ENCODE measurements around the gene PLEKHA3. TPM values are rescaled to one million over a fixed set of nuclear protein-coding genes. Genes with fewer than 3 reads are reported as not detected.

The PLEKHA3 gene
- total and polyA plus RNA-seq, 2 experiments from 2014 or later, result 9.1 to 32.1 TPM

- H2AFZ ChIP-seq, result no peak overlapping the region
- no peak overlapping the region for H3K4me3 ChIP-seq
- DNase-seq (ENCODE audit: low spot score), result no peak
- H4K20me1 ChIP-seq (ENCODE audit: insufficient read depth, poor library complexity, severe bottlenecking), result no peaks in the 10 kb centered on the region
- H3K27me3 ChIP-seq, result no peaks in the 10 kb centered on the region
- no peaks in the 10 kb centered on the region for H3K4me1 ChIP-seq (ENCODE audit: insufficient read depth)
- H3K79me2 ChIP-seq, result no peaks in the 10 kb centered on the region
- no peaks in the 10 kb centered on the region for H3K9me2 ChIP-seq (replicated peaks; ENCODE audit: insufficient read depth)
- H3K36me3 ChIP-seq (replicated peaks; ENCODE audit: insufficient read depth, low read depth), result peaks cover under 1% of the 10 kb centered on the region
- H3K4me2 ChIP-seq, result no peak overlapping the region
- TF ChIP-seq EZH2 (IDR thresholded peaks at IDR 0.05; ENCODE audit: borderline replicate concordance) (no peak), CTCF (IDR thresholded peaks at IDR 0.05; ENCODE audit: poor library complexity) (no peak), EZH2phosphoT487 (IDR thresholded peaks at IDR 0.05; ENCODE audit: low read depth, severe bottlenecking, unreplicated experiment) (no peak)
- no peaks in the 10 kb centered on the region for H3K9me3 ChIP-seq (ENCODE audit: low read depth)
- 90% methylated on average over 4 of the region's 4 CpGs for WGBS (ENCODE audit: low lambda C conversion rate, missing lambda C conversion rate)
- H3K27ac ChIP-seq, result no peak overlapping the region
Measured at GRCh38 chr2:178496049-178496448, 15.8 kb downstream of the PLEKHA3 start.

GRCh38 chr2:178498137-178498536, 17.9 kb downstream of the PLEKHA3 start:
- Histone ChIP-seq H3K27ac (no peak overlapping the region), H3K4me2 (no peak overlapping the region), H3K9me3 (ENCODE audit: low read depth) (no peaks in the 10 kb centered on the region), H3K79me2 (no peaks in the 10 kb centered on the region), H3K9me2 (replicated peaks; ENCODE audit: insufficient read depth) (no peaks in the 10 kb centered on the region), H3K27me3 (no peaks in the 10 kb centered on the region), H3K36me3 (replicated peaks; ENCODE audit: insufficient read depth, low read depth) (peaks cover 4% of the 10 kb centered on the region), H3K4me1 (ENCODE audit: insufficient read depth) (no peaks in the 10 kb centered on the region), H4K20me1 (ENCODE audit: insufficient read depth, poor library complexity, severe bottlenecking) (no peaks in the 10 kb centered on the region), H2AFZ (no peak overlapping the region), H3K4me3 (no peak overlapping the region)
- no peak for TF ChIP-seq EZH2 (IDR thresholded peaks at IDR 0.05; ENCODE audit: borderline replicate concordance)
- TF ChIP-seq EZH2phosphoT487 (IDR thresholded peaks at IDR 0.05; ENCODE audit: low read depth, severe bottlenecking, unreplicated experiment), result no peak
- no peak for TF ChIP-seq CTCF (IDR thresholded peaks at IDR 0.05; ENCODE audit: poor library complexity)
- no peak for DNase-seq (ENCODE audit: low spot score)

- Histone ChIP-seq H3K4me2 (no peak overlapping the region), H2AFZ (no peak overlapping the region), H3K79me2 (no peaks in the 10 kb centered on the region), H3K4me1 (ENCODE audit: insufficient read depth) (no peaks in the 10 kb centered on the region), H3K27me3 (no peaks in the 10 kb centered on the region), H3K9me2 (replicated peaks; ENCODE audit: insufficient read depth) (no peaks in the 10 kb centered on the region), H3K36me3 (replicated peaks; ENCODE audit: insufficient read depth, low read depth) (peaks cover 4% of the 10 kb centered on the region), H3K4me3 (no peak overlapping the region), H3K27ac (no peak overlapping the region), H3K9me3 (ENCODE audit: low read depth) (no peaks in the 10 kb centered on the region), H4K20me1 (ENCODE audit: insufficient read depth, poor library complexity, severe bottlenecking) (no peaks in the 10 kb centered on the region)
- no peak for DNase-seq (ENCODE audit: low spot score)
- TF ChIP-seq CTCF (IDR thresholded peaks at IDR 0.05; ENCODE audit: poor library complexity), result no peak
- no peak for TF ChIP-seq EZH2 (IDR thresholded peaks at IDR 0.05; ENCODE audit: borderline replicate concordance)
- no peak for TF ChIP-seq EZH2phosphoT487 (IDR thresholded peaks at IDR 0.05; ENCODE audit: low read depth, severe bottlenecking, unreplicated experiment)
- 93% methylated on average over 3 of the region's 3 CpGs for WGBS (ENCODE audit: low lambda C conversion rate, missing lambda C conversion rate)
Measured at GRCh38 chr2:178499640-178500039, 19.4 kb downstream of the PLEKHA3 start.

- Histone ChIP-seq H2AFZ (no peak overlapping the region), H3K27ac (no peak overlapping the region), H3K27me3 (no peaks in the 10 kb centered on the region), H3K9me3 (ENCODE audit: low read depth) (no peaks in the 10 kb centered on the region), H3K4me2 (no peak overlapping the region), H3K79me2 (no peaks in the 10 kb centered on the region), H3K4me3 (no peak overlapping the region), H3K9me2 (replicated peaks; ENCODE audit: insufficient read depth) (no peaks in the 10 kb centered on the region), H3K36me3 (replicated peaks; ENCODE audit: insufficient read depth, low read depth) (peaks cover 4% of the 10 kb centered on the region), H3K4me1 (ENCODE audit: insufficient read depth) (no peaks in the 10 kb centered on the region), H4K20me1 (ENCODE audit: insufficient read depth, poor library complexity, severe bottlenecking) (no peaks in the 10 kb centered on the region)
- DNase-seq (ENCODE audit: low spot score), result no peak
- WGBS (ENCODE audit: low lambda C conversion rate, missing lambda C conversion rate), result 83% methylated on average over 4 of the region's 4 CpGs
- TF ChIP-seq EZH2 (IDR thresholded peaks at IDR 0.05; ENCODE audit: borderline replicate concordance) (no peak), EZH2phosphoT487 (IDR thresholded peaks at IDR 0.05; ENCODE audit: low read depth, severe bottlenecking, unreplicated experiment) (no peak), CTCF (IDR thresholded peaks at IDR 0.05; ENCODE audit: poor library complexity) (no peak)
Measured at GRCh38 chr2:178502751-178503150, 22.5 kb downstream of the PLEKHA3 start.
